Measurements from ENCODE around the gene PRRG2. TPM values are rescaled to one million over a fixed set of nuclear protein-coding genes. Genes with fewer than 3 reads are reported as not detected.

PRRG2 gene
- total and polyA plus RNA-seq, 4 donors, result 5.1 to 11.7 (median 9.8) TPM

GRCh38 chr19:49629659-49630058 lies 48.5 kb downstream of the PRRG2 start:
- Histone ChIP-seq H3K36me3 (ENCODE audit: control insufficient read depth in 4 of 4, insufficient read depth in 4 of 4, low read length in 4 of 4) (peaks cover 0 to 18% (median 11%) of the 10 kb centered on the region in 4 donors), H3K27me3 (ENCODE audit: control insufficient read depth in 3 of 3, insufficient read depth in 3 of 3, low read length in 2 of 3) (no peaks in the 10 kb centered on the region), H3K9me3 (ENCODE audit: control insufficient read depth in 4 of 4, insufficient read depth in 3 of 4, low read length in 3 of 4) (no peaks in the 10 kb centered on the region), H3K4me1 (ENCODE audit: control insufficient read depth in 5 of 5, insufficient read depth in 5 of 5, low read length in 5 of 5) (peaks cover 0 to 14% (median 5%) of the 10 kb centered on the region in 5 donors), H3K27ac (ENCODE audit: low read depth in 1 of 2, low read length in 1 of 2) (no peak overlapping the region), H3K9ac (ENCODE audit: insufficient read depth in 1 of 2, low read length in 2 of 2) (no peak overlapping the region), H3K4me3 (no peak overlapping the region)
- no peak for TF ChIP-seq CTCF (IDR thresholded peaks at IDR 0.05; ENCODE audit: control extremely low read depth, extremely low read depth)
- no peak for ATAC-seq (ENCODE audit: insufficient read depth, low FRiP score)
- no peak for DNase-seq
- WGBS, 2 donors, result 90 to 96% methylated on average over 9 of the region's 9 CpGs

- no peak overlapping the region for H3K9ac ChIP-seq (ENCODE audit: insufficient read depth in 1 of 2, low read length in 2 of 2)
- H3K9me3 ChIP-seq (ENCODE audit: control insufficient read depth in 4 of 4, insufficient read depth in 3 of 4, low read length in 3 of 4), result no peaks in the 10 kb centered on the region
- no peak for TF ChIP-seq CTCF (IDR thresholded peaks at IDR 0.05; ENCODE audit: control extremely low read depth, extremely low read depth)
- H3K27ac ChIP-seq (ENCODE audit: low read depth in 1 of 2, low read length in 1 of 2), result peak overlapping the region in 1 of 2 donors; percentile 77
- H3K4me1 ChIP-seq (ENCODE audit: control insufficient read depth in 5 of 5, insufficient read depth in 5 of 5, low read length in 5 of 5), result peaks cover 0 to 11% (median 7%) of the 10 kb centered on the region in 5 donors
- peak; percentile 7 for ATAC-seq (ENCODE audit: insufficient read depth, low FRiP score)
- peaks cover 0 to 9% (median 3%) of the 10 kb centered on the region in 4 donors for H3K36me3 ChIP-seq (ENCODE audit: control insufficient read depth in 4 of 4, insufficient read depth in 4 of 4, low read length in 4 of 4)
- no peaks in the 10 kb centered on the region for H3K27me3 ChIP-seq (ENCODE audit: control insufficient read depth in 3 of 3, insufficient read depth in 3 of 3, low read length in 2 of 3)
- H3K4me3 ChIP-seq, result no peak overlapping the region
- peak in 2 of 3 donors; percentile 37 to 57 for DNase-seq
- 39 to 56% methylated on average over 9 of the region's 9 CpGs for WGBS, 2 donors
These were observed 50.0 kb downstream of the PRRG2 start for GRCh38 chr19:49631014-49631588.

DNA sequence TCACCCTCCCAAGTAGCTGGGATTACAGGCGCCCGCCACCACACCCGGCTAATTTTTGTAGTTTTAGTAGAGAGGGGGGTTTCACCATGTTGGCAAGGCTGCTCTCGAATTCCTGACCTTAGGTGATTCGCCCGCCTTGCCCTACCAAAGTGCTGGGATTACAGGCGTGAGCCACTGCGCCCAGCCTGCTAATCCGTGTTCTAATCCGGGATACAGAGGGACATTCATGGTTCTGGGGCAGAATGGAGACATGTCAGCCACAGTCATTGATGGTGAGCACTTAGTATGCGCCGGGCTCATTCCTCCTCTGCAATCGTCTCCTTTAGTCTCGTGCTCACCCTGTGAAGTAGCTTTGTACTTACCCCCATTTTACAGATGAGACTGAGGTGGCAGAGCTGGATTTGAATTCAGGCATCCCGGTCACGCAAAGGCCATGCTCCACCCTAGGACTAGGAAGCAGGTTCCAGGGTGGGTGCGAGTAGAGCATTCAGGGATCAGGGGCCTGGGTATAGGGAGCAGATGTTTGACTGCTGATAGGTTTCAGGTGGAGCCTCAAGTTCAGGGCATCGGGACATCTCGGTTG lies 50.6 kb downstream of the PRRG2 start:
- H3K27ac ChIP-seq (ENCODE audit: low read depth in 1 of 2, low read length in 1 of 2), result peak overlapping the region in 1 of 2 donors; percentile 72

More for the DNA sequence above, 50.6 kb downstream of the PRRG2 start:
- H3K4me3 ChIP-seq, result no peak overlapping the region
- ATAC-seq (ENCODE audit: insufficient read depth, low FRiP score) (no peak), DNase-seq (no peak)
- peaks cover 0 to 12% (median 10%) of the 10 kb centered on the region in 5 donors for H3K4me1 ChIP-seq (ENCODE audit: control insufficient read depth in 5 of 5, insufficient read depth in 5 of 5, low read length in 5 of 5)
- H3K9ac ChIP-seq (ENCODE audit: insufficient read depth in 1 of 2, low read length in 2 of 2), result no peak overlapping the region
- no peaks in the 10 kb centered on the region for H3K9me3 ChIP-seq (ENCODE audit: control insufficient read depth in 4 of 4, insufficient read depth in 3 of 4, low read length in 3 of 4)
- peaks cover 0 to 5% (median 0%) of the 10 kb centered on the region in 4 donors for H3K36me3 ChIP-seq (ENCODE audit: control insufficient read depth in 4 of 4, insufficient read depth in 4 of 4, low read length in 4 of 4)
- 86 to 95% methylated on average over 19 of the region's 19 CpGs for WGBS, 2 donors
- no peaks in the 10 kb centered on the region for H3K27me3 ChIP-seq (ENCODE audit: control insufficient read depth in 3 of 3, insufficient read depth in 3 of 3, low read length in 2 of 3)
- TF ChIP-seq CTCF (IDR thresholded peaks at IDR 0.05; ENCODE audit: control extremely low read depth, extremely low read depth), result no peak
